ENCODE data around the gene SASH3.

- TF ChIP-seq EZH2phosphoT487 (IDR thresholded peaks at IDR 0.05; ENCODE audit: insufficient read depth, low read depth), result no peak
- TF ChIP-seq EZH2 (IDR thresholded peaks at IDR 0.05; ENCODE audit: insufficient read depth, poor library complexity, severe bottlenecking), result no peak
Observed at GRCh38 chrX:129781134-129781672, 1.5 kb downstream of the SASH3 start.

Measured in GM23248 (cell line).